ENCODE results near the gene GYG2. TPM values are rescaled to one million over a fixed set of nuclear protein-coding genes. Genes with fewer than 3 reads are reported as not detected.

GYG2 gene
- polyA plus RNA-seq, 1 donor from 2014 or later, result 6.3 TPM

- Histone ChIP-seq H3F3A (ENCODE audit: insufficient read depth, low read length, poor library complexity, severe bottlenecking) (no peaks in the 10 kb centered on the region), H3K9ac (ENCODE audit: low read length) (no peak overlapping the region), H3K36me3 (ENCODE audit: insufficient read depth, low read length) (no peaks in the 10 kb centered on the region), H3K27ac (ENCODE audit: low read length) (no peak overlapping the region), H3K4me2 (ENCODE audit: low read length) (no peak overlapping the region), H3K79me2 (replicated peaks; ENCODE audit: insufficient read depth, low read length) (no peaks in the 10 kb centered on the region), H2AFZ (ENCODE audit: low read depth, low read length) (no peak overlapping the region), H3K9me3 (ENCODE audit: low read length) (no peaks in the 10 kb centered on the region), H3K4me3 (ENCODE audit: low read length) (no peak overlapping the region), H3K9me2 (ENCODE audit: insufficient read depth, low read length) (no peaks in the 10 kb centered on the region), H4K20me1 (ENCODE audit: insufficient read depth) (no peaks in the 10 kb centered on the region), H3K27me3 (ENCODE audit: insufficient read depth, low read depth, low read length) (no peaks in the 10 kb centered on the region)
- no peak for TF ChIP-seq TAF1 (IDR thresholded peaks at IDR 0.05; ENCODE audit: low read depth)
- no peak for TF ChIP-seq SMC3 (conservative IDR thresholded peaks at IDR 0.05; ENCODE audit: poor library complexity)
- no peak for TF ChIP-seq EZH2 (IDR thresholded peaks at IDR 0.05; ENCODE audit: borderline replicate concordance, insufficient read depth, low read length, poor library complexity, severe bottlenecking)
- no peak for TF ChIP-seq EP300 (conservative IDR thresholded peaks at IDR 0.05; ENCODE audit: poor library complexity, severe bottlenecking)
- TF ChIP-seq MXI1 (conservative IDR thresholded peaks at IDR 0.05; ENCODE audit: poor library complexity, severe bottlenecking), result no peak
- TF ChIP-seq RAD21 (conservative IDR thresholded peaks at IDR 0.05), result no peak
- no peak for TF ChIP-seq POLR2AphosphoS5 (IDR thresholded peaks at IDR 0.05)
- no peak for TF ChIP-seq CTCF (IDR thresholded peaks at IDR 0.05; ENCODE audit: poor library complexity, severe bottlenecking)
Measured at GRCh38 chrX:2854918-2855317, 26.2 kb downstream of the GYG2 start.

- H3K36me3 ChIP-seq (ENCODE audit: insufficient read depth, low read length), result no peaks in the 10 kb centered on the region
- TF ChIP-seq TAF1 (IDR thresholded peaks at IDR 0.05; ENCODE audit: low read depth), result no peak
- no peak for TF ChIP-seq MXI1 (conservative IDR thresholded peaks at IDR 0.05; ENCODE audit: poor library complexity, severe bottlenecking)
- no peak for TF ChIP-seq RAD21 (conservative IDR thresholded peaks at IDR 0.05)
- TF ChIP-seq REST (IDR thresholded peaks at IDR 0.05; ENCODE audit: borderline replicate concordance), result no peak
- no peak for TF ChIP-seq EZH2 (IDR thresholded peaks at IDR 0.05; ENCODE audit: borderline replicate concordance, insufficient read depth, low read length, poor library complexity, severe bottlenecking)
- TF ChIP-seq CTCF (IDR thresholded peaks at IDR 0.05; ENCODE audit: poor library complexity, severe bottlenecking), result no peak
- no peak for TF ChIP-seq EP300 (conservative IDR thresholded peaks at IDR 0.05; ENCODE audit: poor library complexity, severe bottlenecking)
- TF ChIP-seq SMC3 (conservative IDR thresholded peaks at IDR 0.05; ENCODE audit: poor library complexity), result no peak
- TF ChIP-seq POLR2AphosphoS5 (IDR thresholded peaks at IDR 0.05), result no peak
- no peak overlapping the region for H3K4me2 ChIP-seq (ENCODE audit: low read length)
- H3K9me3 ChIP-seq (ENCODE audit: low read length), result no peaks in the 10 kb centered on the region
- H3F3A ChIP-seq (ENCODE audit: insufficient read depth, low read length, poor library complexity, severe bottlenecking), result no peaks in the 10 kb centered on the region
- H4K20me1 ChIP-seq (ENCODE audit: insufficient read depth), result no peaks in the 10 kb centered on the region
- no peak overlapping the region for H3K9ac ChIP-seq (ENCODE audit: low read length)
- H3K9me2 ChIP-seq (ENCODE audit: insufficient read depth, low read length), result no peaks in the 10 kb centered on the region
- H3K4me3 ChIP-seq (ENCODE audit: low read length), result no peak overlapping the region
- no peaks in the 10 kb centered on the region for H3K79me2 ChIP-seq (replicated peaks; ENCODE audit: insufficient read depth, low read length)
- no peaks in the 10 kb centered on the region for H3K27me3 ChIP-seq (ENCODE audit: insufficient read depth, low read depth, low read length)
- no peak overlapping the region for H2AFZ ChIP-seq (ENCODE audit: low read depth, low read length)
- no peak overlapping the region for H3K27ac ChIP-seq (ENCODE audit: low read length)
Measured at GRCh38 chrX:2855761-2856160, 27.0 kb downstream of the GYG2 start.

Data from neural cell (in vitro differentiated cells).